ENCODE data around the gene INPP5A.

GRCh38 chr10:132616996-132617736 is 79.6 kb downstream of the INPP5A start:
- TF ChIP-seq EZH2 (optimal IDR thresholded peaks at IDR 0.05; ENCODE audit: low read depth, low read length) (no peak), CTCF (IDR thresholded peaks at IDR 0.05; ENCODE audit: low read length) (no peak)
